ENCODE data around the gene TLCD1.

DNA sequence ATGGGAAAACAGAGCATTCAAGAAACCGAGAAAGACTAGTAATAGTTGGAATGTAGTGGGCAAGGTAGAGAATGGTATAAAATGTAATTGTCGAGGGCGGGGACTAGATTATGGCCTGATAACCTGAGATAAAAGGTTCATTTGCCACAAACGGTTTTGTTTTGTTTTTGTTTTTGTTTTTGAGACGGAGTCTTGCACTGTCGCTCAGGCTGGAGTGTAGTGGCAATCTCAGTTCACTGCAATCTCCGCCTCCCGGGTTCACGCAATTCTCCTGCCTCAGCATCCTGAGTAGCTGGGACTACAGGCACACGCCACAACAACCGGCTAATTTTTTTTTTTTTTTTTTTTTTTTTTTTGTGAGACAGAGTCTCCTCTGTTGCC lies 3.9 kb upstream of the TLCD1 start:
- TF ChIP-seq POLR2A (IDR thresholded peaks at IDR 0.05; ENCODE audit: low read depth, low read length) (no peak), POLR2AphosphoS5 (IDR thresholded peaks at IDR 0.05; ENCODE audit: low read depth, low read length) (no peak)
